Germinal center (tissue), 1 donor: ENCODE data around the gene DUS1L.
A peak's percentile ranks its signal among the peaks of the same experiment; 100 is the strongest.
"Not testable (repeated sequence)": the region's sequence is repeated elsewhere in the genome, so short reads cannot be mapped to it uniquely, and the experiment has no call there.

Experiments used
- DNase-seq: peaks from one replicate; pipeline ENCODE4 v3.0.0; 2012; ENCODE audit warnings: mixed read lengths, low spot score

DUS1L gene

DNA sequence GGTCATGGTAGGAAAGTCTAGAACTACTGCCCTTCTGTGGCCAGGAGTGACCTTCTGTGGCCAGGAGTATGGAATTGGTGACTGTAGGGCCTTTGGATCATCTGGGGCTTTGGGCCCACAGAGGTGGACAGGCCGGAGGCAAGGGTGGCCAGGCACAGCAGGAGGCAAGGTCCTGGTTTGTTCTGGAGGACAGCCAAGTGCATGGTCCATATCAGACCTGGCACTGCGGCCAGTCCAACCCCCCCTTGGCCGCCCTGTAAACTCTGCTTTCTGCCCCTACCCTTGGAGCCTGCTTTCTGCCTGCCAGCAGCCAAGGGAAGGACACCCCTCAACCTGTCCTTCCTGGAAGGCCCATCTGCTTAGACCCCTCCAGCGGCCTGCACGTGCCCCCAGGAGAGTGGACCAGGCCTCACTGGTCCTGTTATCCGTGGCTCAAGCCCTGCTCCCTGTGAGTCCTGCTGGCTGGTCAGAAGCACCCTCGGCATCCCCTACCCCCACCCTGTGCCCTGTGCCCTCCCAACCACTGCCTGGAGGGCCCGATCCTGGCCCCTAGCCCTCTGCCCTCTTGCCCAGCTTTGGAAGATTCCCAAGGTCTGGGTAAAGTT, 25.8 kb downstream of the DUS1L start:
- no peak for DNase-seq

- DNase-seq = not testable (repeated sequence)
Measured at GRCh38 chr17:82038796-82039409, 26.7 kb downstream of the DUS1L start.

GRCh38 chr17:82037889-82038195, 27.8 kb downstream of the DUS1L start:
- no peak for DNase-seq

DNA sequence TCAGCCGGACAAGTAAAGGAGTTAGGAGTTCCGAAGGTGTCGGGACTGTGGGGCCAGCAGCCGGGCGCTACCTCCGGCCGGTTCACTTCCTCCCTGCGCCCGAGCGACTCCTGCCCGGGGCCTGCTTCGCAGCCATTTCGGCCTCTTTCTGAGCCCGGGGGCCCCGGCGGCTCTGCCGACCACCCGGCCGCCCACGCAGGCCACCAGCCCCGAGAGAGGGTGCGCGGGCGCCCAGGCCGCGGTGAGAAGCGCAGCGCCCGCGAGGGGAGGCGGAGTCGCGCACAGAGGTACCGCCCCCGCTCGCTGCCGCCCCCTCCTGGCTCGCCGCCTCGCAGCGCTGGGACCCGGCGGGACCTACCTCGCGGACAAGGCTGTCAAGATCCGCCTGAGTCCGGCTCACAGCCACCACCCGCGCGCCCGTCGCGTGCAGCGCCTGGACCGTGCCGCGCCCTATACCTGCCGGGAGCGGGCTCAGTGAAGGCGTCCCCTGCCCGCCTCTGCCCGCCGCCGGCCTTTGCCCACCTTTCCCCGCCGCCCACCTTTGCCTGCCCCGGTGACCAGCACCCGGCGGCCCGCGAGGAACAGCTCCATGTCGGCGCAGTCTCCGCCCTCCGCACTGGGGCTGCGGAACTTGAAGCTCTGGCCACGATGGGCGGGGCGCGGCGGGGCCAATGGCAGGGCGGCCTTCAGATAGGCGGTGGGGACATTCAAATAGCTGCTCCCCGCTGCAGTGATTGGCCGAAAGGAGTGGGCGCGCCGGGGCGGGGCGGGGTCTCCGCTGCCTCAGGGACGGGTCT, 28.3 kb downstream of the DUS1L start, which contains the start of gene DCXR:
Gene DCXR, minus strand, starts transcription at position 606 of the 797 bp plus-strand sequence. Its CDS starts 15 bp downstream, at position 591.
- DNase-seq = peak; percentile 97

GRCh38 chr17:82036634-82037091, 28.9 kb downstream of the DUS1L start:
- no peak for DNase-seq

DNA sequence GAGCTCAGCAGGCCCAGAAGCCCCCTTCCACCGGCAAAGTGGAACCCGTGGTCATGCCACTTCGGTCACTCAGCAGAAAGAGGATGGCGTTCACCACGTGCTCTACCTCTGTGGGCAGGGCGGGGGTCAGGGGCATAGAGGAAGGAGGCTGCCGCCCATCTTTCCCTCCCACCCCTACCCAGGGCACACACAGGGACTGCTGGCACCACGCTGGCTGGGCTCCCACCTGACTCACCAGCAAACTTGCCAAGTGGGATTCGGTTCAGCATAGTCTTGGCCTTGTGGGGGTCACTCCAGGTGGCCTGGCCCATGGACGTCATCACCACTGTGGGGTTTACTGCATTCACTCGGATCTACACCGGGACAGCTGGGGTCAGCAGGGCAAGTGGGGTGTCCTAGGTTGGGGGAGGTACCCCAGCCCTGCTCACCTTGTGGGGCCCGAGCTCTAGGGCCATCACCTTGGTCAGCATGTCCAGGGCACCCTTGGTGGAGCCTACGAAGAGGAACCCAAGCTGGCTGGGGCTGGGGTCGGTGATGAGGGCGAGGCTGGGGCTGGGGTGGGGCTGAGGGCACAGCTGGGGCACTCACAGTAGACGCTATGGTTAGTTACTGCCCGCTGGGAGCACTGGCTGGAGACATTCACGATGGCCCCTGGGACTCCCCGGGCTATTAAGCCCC, 29.5 kb downstream of the DUS1L start:
- no peak for DNase-seq

GRCh38 chr17:82035488-82035887, 30.1 kb downstream of the DUS1L start:
- DNase-seq = no peak

GRCh38 chr17:82034371-82035011, 31.1 kb downstream of the DUS1L start:
- DNase-seq = no peak

DNA sequence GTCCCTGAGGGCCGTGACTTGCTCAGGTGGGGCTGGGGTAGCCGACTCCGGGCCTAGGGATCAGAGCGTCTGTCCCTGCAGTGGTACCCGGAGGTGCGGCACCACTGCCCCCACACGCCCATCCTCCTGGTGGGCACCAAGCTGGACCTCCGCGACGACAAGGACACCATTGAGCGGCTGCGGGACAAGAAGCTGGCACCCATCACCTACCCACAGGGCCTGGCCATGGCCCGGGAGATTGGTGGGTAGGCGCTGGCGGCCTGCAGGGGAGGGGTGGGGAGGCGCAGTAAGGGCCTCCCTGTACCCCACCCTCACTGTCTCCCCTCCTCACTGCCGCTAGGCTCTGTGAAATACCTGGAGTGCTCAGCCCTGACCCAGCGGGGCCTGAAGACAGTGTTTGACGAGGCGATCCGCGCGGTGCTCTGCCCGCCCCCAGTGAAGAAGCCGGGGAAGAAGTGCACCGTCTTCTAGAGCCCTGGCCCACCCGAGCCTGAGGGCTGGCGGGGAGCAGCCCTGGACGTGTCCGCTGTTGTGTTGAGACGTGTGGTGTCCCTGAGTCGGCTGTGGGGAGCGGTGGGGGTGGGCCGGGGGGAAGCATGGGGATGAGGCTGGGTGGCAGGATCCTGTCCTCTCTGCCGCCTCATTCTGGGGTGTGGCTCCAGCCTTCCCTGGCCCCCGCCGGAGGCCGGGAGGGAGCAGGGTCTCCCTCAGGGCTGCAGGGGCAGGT, 32.1 kb downstream of the DUS1L start:
- no peak for DNase-seq

GRCh38 chr17:82031885-82032627, 33.5 kb downstream of the DUS1L start:
- DNase-seq = peak; percentile 33

DNA sequence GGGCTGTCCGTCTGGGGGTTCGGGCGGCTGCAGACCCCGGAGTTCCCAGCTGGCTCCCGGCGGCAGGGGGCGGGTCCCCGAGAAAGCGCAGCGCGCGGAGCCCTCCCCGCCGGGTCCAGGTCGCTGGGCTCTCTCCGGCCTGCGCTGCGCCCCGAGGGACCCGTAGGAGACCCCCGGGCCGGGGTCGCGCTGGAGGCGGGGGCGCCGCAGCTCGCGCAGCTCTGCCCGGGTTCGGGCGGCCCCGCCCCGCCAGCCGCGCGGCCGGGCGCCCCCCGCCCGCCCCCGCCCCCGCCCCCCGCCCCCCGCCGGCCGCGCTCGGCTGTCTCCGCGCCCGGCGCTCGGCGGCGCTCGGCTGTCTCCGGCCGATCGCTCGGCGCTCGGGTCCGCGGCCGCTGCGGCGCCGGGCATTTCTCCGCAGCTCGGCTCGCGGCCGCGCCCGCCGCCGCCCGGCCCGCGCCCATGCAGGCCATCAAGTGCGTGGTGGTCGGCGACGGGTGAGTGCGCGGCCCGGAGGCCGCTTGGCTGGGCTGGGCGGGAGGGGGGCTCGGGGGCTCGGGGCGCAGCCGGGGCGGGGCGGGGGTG, 34.2 kb downstream of the DUS1L start, which contains the start of gene RAC3:
Gene RAC3, plus strand, starts transcription at position 376 of the 582 bp plus-strand sequence. Its CDS starts 84 bp downstream, at position 460.
- no peak for DNase-seq

GRCh38 chr17:82030470-82031302, 34.9 kb downstream of the DUS1L start:
- DNase-seq = peak; percentile 74

GRCh38 chr17:82029990-82030469, 35.6 kb downstream of the DUS1L start:
- no peak for DNase-seq

DNA sequence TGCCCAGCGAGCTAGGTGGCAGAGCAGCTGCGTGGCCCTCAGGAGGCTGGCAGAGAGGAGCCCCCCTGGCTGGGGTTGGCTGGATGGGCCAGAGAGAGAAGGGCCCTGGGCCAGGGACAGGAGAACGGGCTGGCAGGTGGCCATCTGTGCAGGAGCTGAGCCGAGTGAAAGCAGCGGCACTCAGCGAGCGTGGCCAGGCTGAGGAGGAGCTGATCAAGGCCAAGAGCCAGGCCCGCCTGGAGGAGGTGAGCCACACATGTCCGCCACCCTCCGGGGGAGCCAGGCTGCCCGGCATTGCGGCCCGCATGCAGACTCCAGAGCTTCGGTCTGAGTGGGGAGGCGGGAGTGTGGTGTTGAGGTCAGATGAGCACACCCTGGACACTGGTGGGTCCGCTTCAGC, 36.2 kb downstream of the DUS1L start:
- DNase-seq = no peak

DNA sequence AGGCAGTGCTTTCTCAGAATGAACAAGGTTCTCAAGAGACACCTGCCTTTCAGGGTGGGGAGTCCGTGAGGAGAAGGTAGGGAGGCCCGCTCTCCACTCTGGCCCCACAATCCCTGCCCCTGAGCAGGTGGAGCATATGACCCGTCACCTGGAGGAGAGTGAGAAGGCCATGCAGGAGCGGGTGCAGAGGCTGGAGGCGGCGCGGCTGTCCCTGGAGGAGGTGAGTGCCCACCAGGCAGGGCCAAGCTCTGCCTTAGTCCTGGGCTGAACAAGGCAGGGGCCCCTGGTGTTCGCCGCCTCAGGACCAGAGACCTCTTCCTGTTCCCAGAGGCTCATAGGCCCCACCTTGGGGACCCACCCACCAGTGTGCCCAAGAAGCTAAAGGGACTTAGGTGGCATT, 36.6 kb downstream of the DUS1L start:
- no peak for DNase-seq

GRCh38 chr17:82028246-82028645, 37.4 kb downstream of the DUS1L start:
- DNase-seq = no peak

GRCh38 chr17:82025401-82026107, 40.0 kb downstream of the DUS1L start:
- no peak for DNase-seq

DNA sequence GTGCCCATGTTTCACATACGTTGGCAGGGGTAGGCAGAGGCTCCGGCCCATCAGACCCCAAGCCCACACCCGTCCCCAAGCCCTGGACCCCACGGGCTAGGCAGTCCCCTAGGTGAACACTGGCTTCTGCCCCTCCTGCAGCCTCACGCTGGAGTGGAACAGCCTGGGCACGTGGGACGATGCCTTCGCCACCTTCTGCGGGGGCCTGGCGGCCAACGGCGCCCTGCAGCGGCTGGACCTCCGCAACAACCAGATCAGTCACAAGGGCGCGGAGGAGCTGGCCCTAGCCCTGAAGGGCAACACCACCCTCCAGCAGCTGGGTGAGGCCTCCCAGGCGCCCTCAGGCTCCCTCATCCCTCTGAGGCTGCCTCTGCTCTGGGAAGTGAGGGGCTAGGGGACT, 40.7 kb downstream of the DUS1L start:
- DNase-seq = no peak
